Islet precursor cell (in vitro differentiated cells): ENCODE data around the gene TPRN.

ENCODE experiments used
- DNase-seq: peaks from one replicate; pipeline ENCODE4 v3.0.0-alpha.2; 2018

TPRN gene

GRCh38 chr9:137170486-137171148 is 29.9 kb downstream of the TPRN start:
- DNase-seq, result no peak

GRCh38 chr9:137169896-137170358 is 30.6 kb downstream of the TPRN start, which contains the start of gene LRRC26:
Gene LRRC26, minus strand, starts transcription at chr9:137170051. Its CDS starts 108 bp downstream, at chr9:137169943.
- no peak for DNase-seq

- DNase-seq, result peak; percentile 72
Measured at GRCh38 chr9:137168904-137169856, 31.4 kb downstream of the TPRN start.

- DNase-seq, result no peak
Measured at GRCh38 chr9:137168573-137168903, 32.0 kb downstream of the TPRN start.

- peak; percentile 63 for DNase-seq
Measured at GRCh38 chr9:137167747-137168572, 32.6 kb downstream of the TPRN start.

- no peak for DNase-seq
Measured at GRCh38 chr9:137167277-137167746, 33.2 kb downstream of the TPRN start.

GRCh38 chr9:137166380-137167229 is 33.9 kb downstream of the TPRN start:
- no peak for DNase-seq

- DNase-seq, result no peak
Measured at GRCh38 chr9:137165250-137165836, 35.2 kb downstream of the TPRN start.

GRCh38 chr9:137164370-137165249 is 35.9 kb downstream of the TPRN start:
- DNase-seq, result no peak

GRCh38 chr9:137163805-137164204 is 36.7 kb downstream of the TPRN start:
- DNase-seq, result no peak

- DNase-seq, result no peak
Measured at GRCh38 chr9:137163365-137163715, 37.2 kb downstream of the TPRN start.

GRCh38 chr9:137162505-137163364 is 37.8 kb downstream of the TPRN start:
- DNase-seq, result peak; percentile 66

- no peak for DNase-seq
Measured at GRCh38 chr9:137161558-137162486, 38.7 kb downstream of the TPRN start.

- DNase-seq, result no peak
Measured at GRCh38 chr9:137160716-137161557, 39.6 kb downstream of the TPRN start.

- DNase-seq, result no peak
Measured at GRCh38 chr9:137160054-137160425, 40.5 kb downstream of the TPRN start.

GRCh38 chr9:137159105-137160053 is 41.2 kb downstream of the TPRN start:
- no peak for DNase-seq
